ENCODE measurements around the gene TRAPPC11. TPM values are rescaled to one million over a fixed set of nuclear protein-coding genes. Genes with fewer than 3 reads are reported as not detected.

TRAPPC11 gene
- total and polyA plus RNA-seq, 2 of the 13 experiments (the other 11 are each of a cell fraction or from before 2014, with no cell fraction given): 18.0 to 23.2 TPM

DNA sequence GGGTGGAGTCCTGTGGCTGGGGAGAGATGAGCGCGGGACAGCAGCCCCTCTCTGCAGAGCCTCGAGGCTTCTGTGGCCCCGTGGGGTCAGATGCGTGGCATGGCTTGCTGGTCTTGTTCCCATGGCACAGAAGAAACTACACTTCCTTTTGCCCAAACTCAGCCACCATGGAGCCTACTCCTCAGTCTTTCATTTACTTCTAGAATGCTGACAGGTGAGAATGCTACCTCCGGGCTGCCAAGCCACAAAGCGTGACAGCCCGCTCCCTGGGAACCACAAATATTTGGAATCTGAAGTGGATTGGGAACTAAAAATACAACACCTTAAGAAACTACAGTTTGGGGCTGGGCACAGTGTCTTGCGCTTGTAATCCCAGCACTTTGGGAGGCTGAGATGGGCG is 98.0 kb downstream of the TRAPPC11 start (continued):
- TF ChIP-seq, protein P1, sequence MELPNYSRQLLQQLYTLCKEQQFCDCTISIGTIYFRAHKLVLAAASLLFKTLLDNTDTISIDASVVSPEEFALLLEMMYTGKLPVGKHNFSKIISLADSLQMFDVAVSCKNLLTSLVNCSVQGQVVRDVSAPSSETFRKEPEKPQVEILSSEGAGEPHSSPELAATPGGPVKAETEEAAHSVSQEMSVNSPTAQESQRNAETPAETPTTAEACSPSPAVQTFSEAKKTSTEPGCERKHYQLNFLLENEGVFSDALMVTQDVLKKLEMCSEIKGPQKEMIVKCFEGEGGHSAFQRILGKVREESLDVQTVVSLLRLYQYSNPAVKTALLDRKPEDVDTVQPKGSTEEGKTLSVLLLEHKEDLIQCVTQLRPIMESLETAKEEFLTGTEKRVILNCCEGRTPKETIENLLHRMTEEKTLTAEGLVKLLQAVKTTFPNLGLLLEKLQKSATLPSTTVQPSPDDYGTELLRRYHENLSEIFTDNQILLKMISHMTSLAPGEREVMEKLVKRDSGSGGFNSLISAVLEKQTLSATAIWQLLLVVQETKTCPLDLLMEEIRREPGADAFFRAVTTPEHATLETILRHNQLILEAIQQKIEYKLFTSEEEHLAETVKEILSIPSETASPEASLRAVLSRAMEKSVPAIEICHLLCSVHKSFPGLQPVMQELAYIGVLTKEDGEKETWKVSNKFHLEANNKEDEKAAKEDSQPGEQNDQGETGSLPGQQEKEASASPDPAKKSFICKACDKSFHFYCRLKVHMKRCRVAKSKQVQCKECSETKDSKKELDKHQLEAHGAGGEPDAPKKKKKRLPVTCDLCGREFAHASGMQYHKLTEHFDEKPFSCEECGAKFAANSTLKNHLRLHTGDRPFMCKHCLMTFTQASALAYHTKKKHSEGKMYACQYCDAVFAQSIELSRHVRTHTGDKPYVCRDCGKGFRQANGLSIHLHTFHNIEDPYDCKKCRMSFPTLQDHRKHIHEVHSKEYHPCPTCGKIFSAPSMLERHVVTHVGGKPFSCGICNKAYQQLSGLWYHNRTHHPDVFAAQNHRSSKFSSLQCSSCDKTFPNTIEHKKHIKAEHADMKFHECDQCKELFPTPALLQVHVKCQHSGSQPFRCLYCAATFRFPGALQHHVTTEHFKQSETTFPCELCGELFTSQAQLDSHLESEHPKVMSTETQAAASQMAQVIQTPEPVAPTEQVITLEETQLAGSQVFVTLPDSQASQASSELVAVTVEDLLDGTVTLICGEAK (IDR thresholded peaks at IDR 0.05): no peak
- TF ChIP-seq, protein P1 (CRISPR knock-in tag; IDR thresholded peaks at IDR 0.05): no peak

GRCh38 chr4:183758061-183758757 is 99.1 kb downstream of the TRAPPC11 start:
- Histone ChIP-seq H3K4me2 (ENCODE audit: low read depth, low read length) (no peak overlapping the region), H3K27ac (ENCODE audit: extremely low read length, insufficient read depth, low read length) (no peak overlapping the region), H3K9me3 (ENCODE audit: low read length) (no peaks in the 10 kb centered on the region), H3K4me3 (replicated peaks in 1 of 3; ENCODE audit: insufficient read depth in 1 of 3, low read depth in 2 of 3, low read length in 3 of 3) (no peak overlapping the region), H3K27me3 (ENCODE audit: control insufficient read depth in 1 of 2, insufficient read depth in 2 of 2, low read length in 2 of 2) (peaks cover 0 to 4% of the 10 kb centered on the region in 2 experiments; a peak in 2 of 5 replicates), H4K20me1 (ENCODE audit: insufficient read depth, low read length) (no peaks in the 10 kb centered on the region), H2AFZ (ENCODE audit: low read length) (no peak overlapping the region), H3K4me1 (ENCODE audit: insufficient read depth, low read length) (peaks cover 14% of the 10 kb centered on the region), H3K79me2 (ENCODE audit: insufficient read depth, low read length) (no peaks in the 10 kb centered on the region), H3K9ac (ENCODE audit: insufficient read depth, low read depth, low read length) (no peak overlapping the region), H3K36me3 (replicated peaks in 1 of 2; ENCODE audit: control insufficient read depth in 1 of 2, insufficient read depth in 2 of 2, low read length in 2 of 2) (no peaks in the 10 kb centered on the region)
- FAIRE-seq (no peak), DNase-seq (ENCODE audit: low spot score) (no peak), ATAC-seq (no peak)
- in situ Hi-C loops (cut with HindIII; ENCODE audit: extremely low pct_ligation_motif_present, low pct_unique_long_range_greater_than_20kb): no loop called here
- 64% methylated on average over 29 of the region's 29 CpGs for WGBS (ENCODE audit: low lambda C conversion rate)
- intact Hi-C loops (cut with micrococcal nuclease; ENCODE audit: unreplicated experiment): no loop called here
- CTCF ChIA-PET (ENCODE audit: low intra/inter-chr PET ratio, low total read pairs): no interaction called here
- POLR2A ChIA-PET: no interaction called here
- BruUV-seq (replicated peaks): no TSS peak
- no peak for TF ChIP-seq ZKSCAN1 (IDR thresholded peaks at IDR 0.05; ENCODE audit: low read length)
- no peak for TF ChIP-seq DZIP1 (CRISPR knock-in tag; IDR thresholded peaks at IDR 0.05)
- no peak for TF ChIP-seq ZNF274 (CRISPR knock-in tag; IDR thresholded peaks at IDR 0.05)
- TF ChIP-seq ZBTB39 (CRISPR knock-in tag; IDR thresholded peaks at IDR 0.05): no peak
